Sigmoid colon (tissue), 7 donors: Measurements from ENCODE around the gene TTLL8. TPM values are rescaled to one million over a fixed set of nuclear protein-coding genes. Genes with fewer than 3 reads are reported as not detected.

Experiments
- DNase-seq: peaks from one replicate; pipeline ENCODE4 v3.0.0-alpha.2; 2019
- H3K27ac ChIP-seq, 4 donors: fragments of 200-600 bp; sonication (generic); one replicate each; pipeline ENCODE4 v1.5.1; 2016 to 2019; ENCODE audit warnings: mild to moderate bottlenecking in 1 of 4
- H3K27me3 ChIP-seq, 3 donors: fragments of 200-600 bp; sonication (generic); one replicate each; pipeline ENCODE4 v1.5.1; 2019; ENCODE audit warnings: mild to moderate bottlenecking in 1 of 3
- H3K36me3 ChIP-seq, 4 donors: fragments of 200-600 bp; sonication (generic); one replicate each; pipeline ENCODE4 v1.5.1; 2016 to 2019
- H3K4me1 ChIP-seq, 4 donors: fragments of 200-600 bp; sonication (generic); one replicate each; pipeline ENCODE4 v1.5.1; 2017 to 2019
- H3K4me3 ChIP-seq, 4 donors: fragments of 200-600 bp; sonication (generic); one replicate each; pipeline ENCODE4 v1.5.1; 2017 to 2019; ENCODE audit warnings: mild to moderate bottlenecking in 2 of 4, moderate library complexity in 1 of 4
- H3K9me3 ChIP-seq, 4 donors: fragments of 200-600 bp in 3 of 4; sonication (generic) in 3 of 4; one replicate each; pipeline versions ENCODE4 v1.5.1 to v1.6.1; 2013 to 2019
- EP300 ChIP-seq, 4 donors: sonication (generic); formaldehyde crosslinking; IDR thresholded peaks; one replicate each; pipeline ENCODE4 v1.6.1; 2017; ENCODE audit warnings: antibody characterized with exemption in 4 of 4
- POLR2A ChIP-seq, 2 donors: fragments of 450-650 bp; IDR thresholded peaks; one replicate each; pipeline ENCODE4 v1.6.1; 2016; ENCODE audit warnings: antibody characterized with exemption in 2 of 2, mild to moderate bottlenecking in 2 of 2, moderate library complexity in 2 of 2
- POLR2AphosphoS5 ChIP-seq, 4 donors: sonication (generic); formaldehyde crosslinking; IDR thresholded peaks; one replicate each; pipeline ENCODE4 v1.6.1; 2017; ENCODE audit warnings: antibody characterized with exemption in 4 of 4
- WGBS, 2 donors: extraction: QIAGEN DNeasy Blood & Tissue Kit; methylation state at CpG; one replicate each; pipeline ENCODE4 v1.1.7; 2013; 5-methylcytosine and 5-hydroxymethylcytosine counted together
- intact Hi-C: fragments of 100-400 bp; cut with DNase I; formaldehyde crosslinking; loops from one replicate; pipeline ENCODE4 v1.15.1; 2023
- polyA plus RNA-seq, 3 donors: library from polyadenylated mRNA; stranded (reverse); fragments of 200-250 nt; gene quantifications; one replicate each; pipeline ENCODE4 v1.2.3, GENCODE V29; 2013
- total RNA-seq, 4 donors: library from RNA; depleted of rRNA; stranded (reverse); fragments of >200 nt; gene quantifications; one replicate each; pipeline ENCODE4 v1.1.0, GENCODE V29; 2016
- TF ChIP-seq, protein P1 (sequence below), 4 experiments: fragments of 450-650 bp in 3 of 4; fragments of 200-600 bp in 1 of 4; IDR thresholded peaks; one replicate each; pipeline ENCODE4 v1.5.1; 2016 to 2019; ENCODE audit warnings: antibody characterized with exemption in 4 of 4, mild to moderate bottlenecking in 3 of 4, moderate library complexity in 2 of 4
- donor health status: healthy with polysubstance abuse.
- donor health status: Bipolar disorder and iron deficiency.
- donor health status: healthy.

Gene TTLL8
- total and polyA plus RNA-seq, 7 donors, result not detected

DNA sequence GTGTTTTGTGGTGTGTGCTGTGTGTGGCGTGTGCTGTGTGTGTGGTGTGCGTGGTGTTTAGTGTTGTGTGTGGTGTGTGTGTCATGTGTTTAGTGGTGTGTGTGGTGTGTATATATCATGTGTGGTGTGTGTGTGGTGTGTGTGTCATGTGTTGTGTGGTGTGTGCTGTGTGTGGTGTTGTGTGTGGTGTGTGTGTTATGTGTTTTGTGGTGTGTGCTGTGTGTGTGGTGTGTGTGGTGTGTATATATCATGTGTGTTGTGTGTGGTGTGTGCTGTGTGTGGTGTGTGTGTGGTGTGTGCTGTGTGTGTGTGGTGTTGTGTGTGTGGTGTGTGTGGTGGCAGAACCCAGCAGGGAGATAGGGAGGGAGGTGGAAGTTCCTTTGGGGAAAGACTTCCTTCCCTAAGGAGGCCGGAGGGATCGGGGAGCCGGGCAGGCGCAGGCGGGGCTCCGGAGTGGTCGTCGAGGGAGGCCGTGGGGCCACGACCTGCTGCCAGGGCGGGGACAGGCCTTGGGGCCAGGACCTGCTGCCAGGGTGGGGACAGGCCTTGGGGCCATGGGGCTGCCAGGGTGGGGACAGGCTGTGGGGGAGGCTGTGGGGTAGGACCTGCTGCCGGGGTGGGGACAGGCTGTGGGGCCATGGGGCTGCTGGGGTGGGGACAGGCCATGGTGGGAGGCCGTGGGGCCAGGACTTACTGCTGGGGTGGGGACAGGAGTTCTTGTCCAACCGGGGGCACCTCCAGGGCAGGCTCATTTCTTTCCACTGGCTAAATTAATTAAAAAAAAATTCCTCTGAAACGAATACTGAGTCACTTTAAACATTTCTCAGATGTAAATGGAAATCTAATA is 82.3 kb downstream of the TTLL8 start:
- TF ChIP-seq, protein P1, sequence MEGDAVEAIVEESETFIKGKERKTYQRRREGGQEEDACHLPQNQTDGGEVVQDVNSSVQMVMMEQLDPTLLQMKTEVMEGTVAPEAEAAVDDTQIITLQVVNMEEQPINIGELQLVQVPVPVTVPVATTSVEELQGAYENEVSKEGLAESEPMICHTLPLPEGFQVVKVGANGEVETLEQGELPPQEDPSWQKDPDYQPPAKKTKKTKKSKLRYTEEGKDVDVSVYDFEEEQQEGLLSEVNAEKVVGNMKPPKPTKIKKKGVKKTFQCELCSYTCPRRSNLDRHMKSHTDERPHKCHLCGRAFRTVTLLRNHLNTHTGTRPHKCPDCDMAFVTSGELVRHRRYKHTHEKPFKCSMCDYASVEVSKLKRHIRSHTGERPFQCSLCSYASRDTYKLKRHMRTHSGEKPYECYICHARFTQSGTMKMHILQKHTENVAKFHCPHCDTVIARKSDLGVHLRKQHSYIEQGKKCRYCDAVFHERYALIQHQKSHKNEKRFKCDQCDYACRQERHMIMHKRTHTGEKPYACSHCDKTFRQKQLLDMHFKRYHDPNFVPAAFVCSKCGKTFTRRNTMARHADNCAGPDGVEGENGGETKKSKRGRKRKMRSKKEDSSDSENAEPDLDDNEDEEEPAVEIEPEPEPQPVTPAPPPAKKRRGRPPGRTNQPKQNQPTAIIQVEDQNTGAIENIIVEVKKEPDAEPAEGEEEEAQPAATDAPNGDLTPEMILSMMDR (IDR thresholded peaks at IDR 0.05), result no peak
- TF ChIP-seq POLR2AphosphoS5 (IDR thresholded peaks at IDR 0.05) (no peak), EP300 (IDR thresholded peaks at IDR 0.05) (no peak), POLR2A (IDR thresholded peaks at IDR 0.05) (no peak)
- DNase-seq, result peak; percentile 69
- peak overlapping the region in 3 of 4 donors; percentile 3 to 40 (median 17) for H3K27ac ChIP-seq
- H3K4me1 ChIP-seq, result peaks cover 2 to 18% (median 16%) of the 10 kb centered on the region in 4 donors
- intact Hi-C loops, result no loop called here
- H3K36me3 ChIP-seq, result no peaks in the 10 kb centered on the region
- H3K27me3 ChIP-seq, result peaks cover 0 to 8% (median 0%) of the 10 kb centered on the region in 3 donors
- H3K4me3 ChIP-seq, result no peak overlapping the region
- no peaks in the 10 kb centered on the region for H3K9me3 ChIP-seq
- 11 to 33% methylated on average over 17 of the region's 17 CpGs for WGBS, 2 donors

DNA sequence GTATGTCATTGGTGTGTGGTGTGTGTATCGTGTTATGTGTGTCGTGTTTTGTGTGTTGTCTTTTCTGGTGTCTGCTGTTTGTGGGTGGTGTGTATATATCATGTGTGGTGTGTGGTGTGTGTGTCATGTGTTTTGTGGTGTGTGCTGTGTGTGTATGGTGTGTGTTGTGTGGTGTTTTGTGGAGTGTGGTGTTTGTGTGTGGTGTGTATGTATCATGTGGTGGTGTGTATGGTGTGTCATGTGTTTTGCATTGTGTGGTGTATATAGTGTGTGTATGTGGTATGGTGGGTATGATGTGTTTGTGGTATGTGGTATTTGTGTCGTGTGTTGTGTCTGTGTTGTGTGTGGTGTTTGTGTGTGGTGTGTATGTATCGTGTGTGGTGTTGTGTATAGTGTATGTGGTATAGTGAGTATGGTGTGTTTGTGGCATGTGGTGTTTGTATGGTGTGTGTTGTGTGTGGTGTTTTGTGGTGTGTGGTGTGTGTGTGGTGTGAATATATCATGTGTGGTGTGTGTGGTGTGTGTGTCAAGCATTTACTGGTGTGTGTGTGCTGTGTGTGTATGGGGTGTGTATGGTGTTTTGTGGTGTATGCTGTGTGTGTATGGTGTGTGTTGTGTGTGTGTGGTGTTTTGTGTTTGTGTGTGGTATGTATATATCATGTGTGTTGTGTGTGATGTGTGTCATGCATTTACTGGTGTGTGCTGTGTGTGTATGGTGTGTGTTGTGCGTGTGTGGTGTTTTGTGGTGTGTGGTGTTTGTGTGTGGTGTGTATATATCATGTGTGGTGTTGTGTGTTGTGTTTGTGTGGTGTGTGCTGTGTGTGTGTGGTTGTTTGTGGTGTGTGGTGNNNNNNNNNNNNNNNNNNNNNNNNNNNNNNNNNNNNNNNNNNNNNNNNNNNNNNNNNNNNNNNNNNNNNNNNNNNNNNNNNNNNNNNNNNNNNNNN is 84.8 kb downstream of the TTLL8 start:
- intact Hi-C loops, result loop anchor here (2.0 kb wide), 1 partner anchor 42 kb away; no protein-coding TSS in a partner anchor
- H3K4me3 ChIP-seq, result no peak overlapping the region
- TF ChIP-seq, protein P1 (IDR thresholded peaks at IDR 0.05), result no peak
- TF ChIP-seq POLR2AphosphoS5 (IDR thresholded peaks at IDR 0.05) (no peak), EP300 (IDR thresholded peaks at IDR 0.05) (no peak), POLR2A (IDR thresholded peaks at IDR 0.05) (no peak)
- WGBS, 2 donors, result 89 to 92% methylated on average over 5 of the region's 5 CpGs
- DNase-seq, result no peak
- H3K27me3 ChIP-seq, result no peaks in the 10 kb centered on the region
- H3K4me1 ChIP-seq, result peaks cover 2 to 26% (median 24%) of the 10 kb centered on the region in 4 donors
- H3K9me3 ChIP-seq, result no peaks in the 10 kb centered on the region
- no peaks in the 10 kb centered on the region for H3K36me3 ChIP-seq
- no peak overlapping the region for H3K27ac ChIP-seq

DNA sequence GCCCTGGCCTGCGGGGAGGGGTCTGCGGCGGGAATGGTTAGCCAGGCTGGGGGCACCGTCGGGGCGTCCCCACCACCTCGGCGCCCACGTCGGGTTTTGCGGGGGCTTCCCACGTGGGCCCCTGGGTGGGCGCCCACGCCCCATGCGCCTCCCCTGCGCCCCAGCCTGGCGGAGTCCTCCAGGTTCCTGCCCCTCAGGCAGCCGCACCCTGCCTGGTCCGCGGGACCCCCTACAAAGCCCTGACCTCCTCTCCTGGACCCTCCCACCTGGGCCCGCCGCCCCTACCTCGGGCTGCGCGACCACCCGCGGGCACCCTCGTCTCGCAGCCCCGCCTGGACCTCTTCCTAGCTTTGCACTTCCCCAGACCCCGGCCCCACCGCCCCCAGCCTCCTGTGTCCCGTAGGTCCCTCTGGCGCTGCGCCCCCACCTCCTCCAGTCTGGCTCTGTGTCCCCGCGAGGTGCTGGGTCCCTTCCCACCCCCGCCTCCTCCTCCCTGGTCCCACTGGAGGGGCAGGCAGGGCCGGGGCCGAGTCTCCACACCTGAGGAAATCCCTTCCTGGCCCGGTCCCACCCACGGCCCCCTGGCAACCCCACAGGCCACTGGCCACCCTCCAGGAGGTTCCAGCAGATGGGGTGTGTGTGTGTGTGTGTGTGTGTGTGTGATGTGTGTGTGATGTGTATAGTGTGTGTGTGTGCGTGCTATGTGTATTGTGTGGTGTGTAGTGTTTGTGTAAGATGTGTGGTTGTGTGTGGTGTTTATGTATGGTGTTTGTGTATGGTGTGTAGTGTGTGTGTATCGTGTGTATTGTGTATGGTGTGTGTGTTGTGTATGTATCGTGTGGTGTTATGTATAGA is 85.7 kb downstream of the TTLL8 start:
- no peaks in the 10 kb centered on the region for H3K9me3 ChIP-seq
- WGBS, 2 donors, result 49 to 66% methylated on average over 45 of the region's 45 CpGs
- peak; percentile 70 for DNase-seq
- H3K36me3 ChIP-seq, result no peaks in the 10 kb centered on the region
- H3K4me3 ChIP-seq, result peak overlapping the region in 3 of 4 donors; percentile 41 to 62 (median 60)
- H3K27ac ChIP-seq, result peak overlapping the region in 1 of 4 donors; percentile 95
- intact Hi-C loops, result loop anchor here (2.0 kb wide), 1 partner anchor 42 kb away; no protein-coding TSS in a partner anchor
- no peaks in the 10 kb centered on the region for H3K27me3 ChIP-seq
- no peak for TF ChIP-seq EP300 (IDR thresholded peaks at IDR 0.05)
- TF ChIP-seq POLR2AphosphoS5 (IDR thresholded peaks at IDR 0.05), result no peak
- TF ChIP-seq POLR2A (IDR thresholded peaks at IDR 0.05), result no peak
- TF ChIP-seq, protein P1 (IDR thresholded peaks at IDR 0.05), result no peak
- peaks cover 2 to 33% (median 29%) of the 10 kb centered on the region in 4 donors for H3K4me1 ChIP-seq
